ENCODE results near the gene EGLN1.
"Not testable (repeated sequence)": the region's sequence is repeated elsewhere in the genome, so short reads cannot be mapped to it uniquely, and the experiment has no call there.

The EGLN1 gene

GRCh38 chr1:231460614-231461013, 38.5 kb upstream of the EGLN1 start (continued):
- TF ChIP-seq TSHZ1 (tag by site-specific recombination; IDR thresholded peaks at IDR 0.05; ENCODE audit: borderline replicate concordance): no peak
- no peak for TF ChIP-seq ZNF610 (tag by site-specific recombination; IDR thresholded peaks at IDR 0.05; ENCODE audit: borderline replicate concordance)
- TF ChIP-seq ZNF621 (tag by site-specific recombination; IDR thresholded peaks at IDR 0.05): no peak
- no peak for TF ChIP-seq ZSCAN5A (tag by site-specific recombination; IDR thresholded peaks at IDR 0.05)
- no peak for TF ChIP-seq ZNF266 (tag by site-specific recombination; IDR thresholded peaks at IDR 0.05; ENCODE audit: low read depth)
- TF ChIP-seq ZNF114 (tag by site-specific recombination; IDR thresholded peaks at IDR 0.05): no peak
- no peak for TF ChIP-seq ZNF513 (tag by site-specific recombination; IDR thresholded peaks at IDR 0.05)

GRCh38 chr1:231459438-231459837, 37.4 kb upstream of the EGLN1 start:
- H3K4me3 ChIP-seq (ENCODE audit: low read depth, low read length); H3K27ac ChIP-seq (ENCODE audit: extremely low read depth, low read depth, low read length); H3K9me3 ChIP-seq (ENCODE audit: control insufficient read depth, insufficient read depth, low read depth, low read length); POLR2A ChIA-PET; H3K4me1 ChIP-seq (ENCODE audit: control insufficient read depth, insufficient read depth, low read length); H3K36me3 ChIP-seq (ENCODE audit: control insufficient read depth in 2 of 2, insufficient read depth in 1 of 2, low read length in 2 of 2): not testable (repeated sequence)
- CTCF ChIA-PET: interaction anchor here (0.6 to 1.0 kb wide), 4 partner anchors 21 to 156 kb away, joined by 3 to 4 read pairs (median 3); no protein-coding TSS in a partner anchor

- POLR2A ChIA-PET; H3K27ac ChIP-seq (ENCODE audit: extremely low read depth, low read depth, low read length); H3K4me3 ChIP-seq (ENCODE audit: low read depth, low read length); H3K4me1 ChIP-seq (ENCODE audit: control insufficient read depth, insufficient read depth, low read length); H3K9me3 ChIP-seq (ENCODE audit: control insufficient read depth, insufficient read depth, low read depth, low read length); H3K36me3 ChIP-seq (ENCODE audit: control insufficient read depth in 2 of 2, insufficient read depth in 1 of 2, low read length in 2 of 2): not testable (repeated sequence)
- CTCF ChIA-PET: interaction anchor here (1.0 kb wide), 1 partner anchor 101 kb away, joined by 3 read pairs; no protein-coding TSS in a partner anchor
- TF ChIP-seq ZNF280D (tag by site-specific recombination; IDR thresholded peaks at IDR 0.05) (peak; percentile 96), ZNF626 (tag by site-specific recombination; IDR thresholded peaks at IDR 0.05) (0 out of 2 replicates have a peak, but pooled peaks have one; percentile 58)
These were observed 35.9 kb upstream of the EGLN1 start for GRCh38 chr1:231457956-231458355.

- H3K4me3 ChIP-seq (ENCODE audit: low read depth, low read length); H3K36me3 ChIP-seq (ENCODE audit: control insufficient read depth in 2 of 2, insufficient read depth in 1 of 2, low read length in 2 of 2); H3K27ac ChIP-seq (ENCODE audit: extremely low read depth, low read depth, low read length); H3K9me3 ChIP-seq (ENCODE audit: control insufficient read depth, insufficient read depth, low read depth, low read length); H3K4me1 ChIP-seq (ENCODE audit: control insufficient read depth, insufficient read depth, low read length); POLR2A ChIA-PET; CTCF ChIA-PET: not testable (repeated sequence)
These were observed 32.0 kb upstream of the EGLN1 start for GRCh38 chr1:231454133-231454532.
